PFSK-1 (cell line): ENCODE results near the gene WBP1.

Source experiments
- POLR2AphosphoS5 ChIP-seq: IDR thresholded peaks from 2 replicates; pipeline ENCODE4 v1.6.1; 2012; ENCODE audit warnings: low read depth, mild to moderate bottlenecking, control low read depth, low read length, moderate library complexity
- SIN3A ChIP-seq: IDR thresholded peaks from 2 replicates; pipeline ENCODE4 v1.6.1; 2012; ENCODE audit warnings: mild to moderate bottlenecking, low read length, moderate library complexity, borderline replicate concordance; ENCODE audit not compliant: insufficient read depth
- TF ChIP-seq, protein P1 (sequence below), 2 experiments: IDR thresholded peaks; 2 replicates each; pipeline versions ENCODE4 v1.6.1 to v1.8.0; 2011 to 2012; ENCODE audit warnings: low read depth in 2 of 2, low read length in 2 of 2, control low read depth in 1 of 2, inconsistent platforms in 1 of 2, mild to moderate bottlenecking in 1 of 2, moderate library complexity in 1 of 2; ENCODE audit not compliant: insufficient read depth in 1 of 2

DNA sequence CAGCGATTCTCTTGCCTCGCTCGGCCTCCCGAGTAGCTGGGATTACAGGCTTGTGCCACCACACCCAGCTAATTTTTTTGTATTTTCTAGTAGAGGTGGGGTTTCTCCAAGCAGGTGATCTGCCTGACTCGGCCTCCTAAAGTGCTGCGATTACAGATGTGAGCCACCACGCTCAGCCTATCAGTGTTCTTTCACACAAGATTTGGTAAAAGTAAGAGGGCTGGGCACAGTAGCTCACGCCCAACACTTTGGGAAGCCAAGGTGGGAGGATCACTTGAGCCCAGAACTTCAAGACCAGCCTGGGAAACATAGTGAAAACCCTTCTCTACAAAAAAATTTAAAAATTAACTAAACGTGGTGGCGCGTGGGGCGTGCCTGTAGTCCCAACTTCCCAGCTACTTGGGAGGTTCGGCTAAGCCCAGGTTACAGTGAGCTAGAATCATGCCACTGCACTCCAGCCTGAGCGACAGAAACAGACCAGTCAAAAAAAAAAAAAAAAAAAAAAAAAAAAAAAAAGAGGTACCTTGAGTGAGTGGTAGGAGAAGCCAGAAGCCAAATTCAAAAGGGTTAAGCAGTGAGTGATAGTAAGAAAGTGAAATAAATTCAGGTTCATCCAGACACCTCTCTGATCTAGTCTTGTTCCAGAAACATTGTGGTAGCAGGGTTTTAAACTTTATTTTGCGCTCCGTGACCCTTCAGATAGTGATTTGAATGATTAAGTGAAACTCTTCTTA is 13.3 kb downstream of the WBP1 start:
- TF ChIP-seq POLR2AphosphoS5 (no peak), SIN3A (no peak)
- TF ChIP-seq, protein P1, sequence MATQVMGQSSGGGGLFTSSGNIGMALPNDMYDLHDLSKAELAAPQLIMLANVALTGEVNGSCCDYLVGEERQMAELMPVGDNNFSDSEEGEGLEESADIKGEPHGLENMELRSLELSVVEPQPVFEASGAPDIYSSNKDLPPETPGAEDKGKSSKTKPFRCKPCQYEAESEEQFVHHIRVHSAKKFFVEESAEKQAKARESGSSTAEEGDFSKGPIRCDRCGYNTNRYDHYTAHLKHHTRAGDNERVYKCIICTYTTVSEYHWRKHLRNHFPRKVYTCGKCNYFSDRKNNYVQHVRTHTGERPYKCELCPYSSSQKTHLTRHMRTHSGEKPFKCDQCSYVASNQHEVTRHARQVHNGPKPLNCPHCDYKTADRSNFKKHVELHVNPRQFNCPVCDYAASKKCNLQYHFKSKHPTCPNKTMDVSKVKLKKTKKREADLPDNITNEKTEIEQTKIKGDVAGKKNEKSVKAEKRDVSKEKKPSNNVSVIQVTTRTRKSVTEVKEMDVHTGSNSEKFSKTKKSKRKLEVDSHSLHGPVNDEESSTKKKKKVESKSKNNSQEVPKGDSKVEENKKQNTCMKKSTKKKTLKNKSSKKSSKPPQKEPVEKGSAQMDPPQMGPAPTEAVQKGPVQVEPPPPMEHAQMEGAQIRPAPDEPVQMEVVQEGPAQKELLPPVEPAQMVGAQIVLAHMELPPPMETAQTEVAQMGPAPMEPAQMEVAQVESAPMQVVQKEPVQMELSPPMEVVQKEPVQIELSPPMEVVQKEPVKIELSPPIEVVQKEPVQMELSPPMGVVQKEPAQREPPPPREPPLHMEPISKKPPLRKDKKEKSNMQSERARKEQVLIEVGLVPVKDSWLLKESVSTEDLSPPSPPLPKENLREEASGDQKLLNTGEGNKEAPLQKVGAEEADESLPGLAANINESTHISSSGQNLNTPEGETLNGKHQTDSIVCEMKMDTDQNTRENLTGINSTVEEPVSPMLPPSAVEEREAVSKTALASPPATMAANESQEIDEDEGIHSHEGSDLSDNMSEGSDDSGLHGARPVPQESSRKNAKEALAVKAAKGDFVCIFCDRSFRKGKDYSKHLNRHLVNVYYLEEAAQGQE (IDR thresholded peaks at IDR 0.05; ENCODE audit: insufficient read depth in 1 of 2, low read depth in 2 of 2, low read length in 2 of 2), result no peak
